Mucosa of descending colon (tissue), 3 donors: Measurements from ENCODE around the gene LRRC58. TPM values are rescaled to one million over a fixed set of nuclear protein-coding genes. Genes with fewer than 3 reads are reported as not detected.

Experiments used
- ATAC-seq: fragments of 200-7000 bp; cut with Tn5 transposase; one replicate; pipeline ENCODE4 v1.9.1; 2020; ENCODE audit warnings: mild to moderate bottlenecking, moderate library complexity
- DNase-seq, 3 donors: peaks; one replicate each; pipeline ENCODE4 v3.0.0-alpha.2; 2020
- H3K36me3 ChIP-seq: fragments of 200-600 bp; one replicate; pipeline ENCODE4 v1.8.0; 2021; ENCODE audit warnings: low read depth, mild to moderate bottlenecking
- H3K4me1 ChIP-seq: fragments of 200-600 bp; one replicate; pipeline ENCODE4 v1.8.0; 2021; ENCODE audit warnings: low read depth, mild to moderate bottlenecking
- H3K4me3 ChIP-seq: fragments of 200-600 bp; one replicate; pipeline ENCODE4 v1.8.0; 2021; ENCODE audit warnings: mild to moderate bottlenecking
- H3K9me3 ChIP-seq: fragments of 200-600 bp; one replicate; pipeline ENCODE4 v1.8.0; 2021; ENCODE audit warnings: mild to moderate bottlenecking
- intact Hi-C, 2 donors: fragments of 100-400 bp; cut with DNase I in 1 of 2; cut with micrococcal nuclease in 1 of 2; formaldehyde crosslinking; loops; one replicate each; pipeline versions ENCODE4 v1.11.0 to v1.11.1; 2022; cut with DNase I, micrococcal nuclease
- total RNA-seq, 3 donors: library from RNA; stranded (reverse); fragmentation: NEBNext Ultra II Directional in 2 of 3; extraction: Animal tissue kit (Norgen Biotek cat#: 25700) in 2 of 3; gene quantifications; one replicate each; pipeline versions ENCODE4 v1.2.1 to v1.2.4, GENCODE V29; 2021 to 2023
- TF ChIP-seq, protein P1 (sequence below): fragments of 200-600 bp; IDR thresholded peaks from one replicate; pipeline ENCODE4 v1.8.0; 2022; ENCODE audit warnings: antibody characterized with exemption, mild to moderate bottlenecking
- donor health status: DM: no; HTN: no; CAD: no; lungs with moderate emphysema.
- donor health status: DM: no; HTN: no; CAD: no.
- donor health status: DM: no; HTN: yes; CAD: no.

Gene LRRC58
- total RNA-seq, 3 donors from 2014 or later: 10.5 to 28.2 (median 13.1) TPM

DNA sequence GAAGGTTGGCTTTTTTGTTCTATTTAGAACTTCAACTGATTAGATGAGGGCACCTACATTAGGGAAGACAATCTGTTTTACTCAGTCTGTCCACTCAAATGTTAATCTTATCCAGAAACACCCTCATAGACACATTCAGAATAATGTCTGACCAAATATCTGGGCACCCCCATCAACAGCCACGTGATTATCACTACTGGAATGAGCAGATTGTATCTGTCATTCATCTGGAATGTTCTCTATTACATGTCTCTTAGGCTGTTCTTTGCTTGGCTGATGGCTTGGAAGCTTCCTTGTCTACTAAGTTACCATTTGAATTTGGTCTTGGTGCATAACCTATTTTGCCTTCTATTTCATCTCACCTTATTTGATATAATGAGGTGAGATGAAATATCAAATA is 15.7 kb upstream of the LRRC58 start:
- Histone ChIP-seq H3K9me3 (no peaks in the 10 kb centered on the region), H3K4me3 (no peak overlapping the region), H3K36me3 (no peaks in the 10 kb centered on the region), H3K4me1 (no peaks in the 10 kb centered on the region)
- ATAC-seq (no peak), DNase-seq (no peak)
- intact Hi-C loops: no loop called here
- TF ChIP-seq, protein P1, sequence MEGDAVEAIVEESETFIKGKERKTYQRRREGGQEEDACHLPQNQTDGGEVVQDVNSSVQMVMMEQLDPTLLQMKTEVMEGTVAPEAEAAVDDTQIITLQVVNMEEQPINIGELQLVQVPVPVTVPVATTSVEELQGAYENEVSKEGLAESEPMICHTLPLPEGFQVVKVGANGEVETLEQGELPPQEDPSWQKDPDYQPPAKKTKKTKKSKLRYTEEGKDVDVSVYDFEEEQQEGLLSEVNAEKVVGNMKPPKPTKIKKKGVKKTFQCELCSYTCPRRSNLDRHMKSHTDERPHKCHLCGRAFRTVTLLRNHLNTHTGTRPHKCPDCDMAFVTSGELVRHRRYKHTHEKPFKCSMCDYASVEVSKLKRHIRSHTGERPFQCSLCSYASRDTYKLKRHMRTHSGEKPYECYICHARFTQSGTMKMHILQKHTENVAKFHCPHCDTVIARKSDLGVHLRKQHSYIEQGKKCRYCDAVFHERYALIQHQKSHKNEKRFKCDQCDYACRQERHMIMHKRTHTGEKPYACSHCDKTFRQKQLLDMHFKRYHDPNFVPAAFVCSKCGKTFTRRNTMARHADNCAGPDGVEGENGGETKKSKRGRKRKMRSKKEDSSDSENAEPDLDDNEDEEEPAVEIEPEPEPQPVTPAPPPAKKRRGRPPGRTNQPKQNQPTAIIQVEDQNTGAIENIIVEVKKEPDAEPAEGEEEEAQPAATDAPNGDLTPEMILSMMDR: no peak

DNA sequence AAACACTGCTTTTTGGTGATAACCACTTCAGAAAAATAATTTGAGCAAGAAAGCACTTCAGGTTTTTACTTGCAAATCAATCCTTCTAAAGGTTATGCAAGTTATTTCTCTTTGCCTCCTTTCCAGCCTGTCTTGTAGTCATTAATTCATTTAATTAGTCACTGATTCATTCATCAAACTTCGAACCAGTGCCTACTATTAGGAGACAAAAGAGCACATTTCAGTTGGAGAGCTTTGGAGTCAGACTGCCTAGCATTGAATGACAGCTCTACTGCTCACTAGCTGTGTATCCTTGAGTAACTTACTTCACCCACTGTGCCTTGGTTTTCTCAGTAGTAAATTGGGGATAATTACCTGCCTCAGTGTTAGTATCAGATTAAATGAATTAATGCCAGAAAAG is 14.9 kb upstream of the LRRC58 start:
- Histone ChIP-seq H3K4me1 (no peaks in the 10 kb centered on the region), H3K9me3 (no peaks in the 10 kb centered on the region), H3K36me3 (no peaks in the 10 kb centered on the region), H3K4me3 (no peak overlapping the region)
- TF ChIP-seq, protein P1: no peak
- no peak for DNase-seq
- no peak for ATAC-seq
- intact Hi-C loops: no loop called here

DNA sequence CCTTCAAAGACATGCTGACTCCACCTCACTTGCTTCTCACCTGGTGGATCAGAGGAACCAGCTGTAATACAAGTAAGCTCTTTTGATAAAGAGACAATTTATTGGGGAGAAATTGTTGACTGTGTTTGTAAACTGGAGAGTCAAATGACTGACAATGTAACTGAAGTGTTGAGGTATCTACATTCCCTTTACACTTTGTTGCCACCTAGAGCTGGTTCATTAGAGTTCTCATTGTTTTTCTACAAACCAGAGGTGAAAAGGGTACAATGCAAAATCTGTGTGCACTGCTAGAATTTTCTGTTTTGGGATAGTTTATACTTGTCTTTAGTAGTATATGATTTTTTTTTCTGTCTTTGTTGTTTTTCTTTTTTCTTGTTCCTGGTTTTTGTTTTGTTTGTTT is 8.7 kb upstream of the LRRC58 start:
- no peak for ATAC-seq
- TF ChIP-seq, protein P1: no peak
- H3K9me3 ChIP-seq: no peaks in the 10 kb centered on the region
- H3K4me3 ChIP-seq: no peak overlapping the region
- intact Hi-C loops: no loop called here
- DNase-seq: no peak
- no peaks in the 10 kb centered on the region for H3K4me1 ChIP-seq
- H3K36me3 ChIP-seq: no peaks in the 10 kb centered on the region

DNA sequence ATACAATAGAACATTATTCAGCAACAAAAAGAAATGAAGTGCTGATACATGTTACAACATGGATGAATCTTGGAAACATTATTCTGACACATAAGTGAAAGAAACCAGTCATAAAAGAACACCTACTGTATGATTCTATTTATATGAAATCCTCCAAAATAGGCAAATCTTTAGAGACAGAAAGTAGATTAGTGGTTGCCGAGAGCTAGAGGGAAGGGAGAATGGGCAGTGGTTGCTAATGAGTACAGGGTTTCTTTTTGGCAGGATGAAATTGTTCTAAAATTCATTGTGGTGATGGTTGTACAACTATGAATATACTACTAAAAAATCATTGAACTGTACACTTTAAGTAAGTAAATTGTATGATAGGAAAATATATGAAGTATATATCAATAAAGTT is 6.3 kb upstream of the LRRC58 start:
- Histone ChIP-seq H3K4me1 (no peaks in the 10 kb centered on the region), H3K36me3 (no peaks in the 10 kb centered on the region), H3K4me3 (no peak overlapping the region), H3K9me3 (no peaks in the 10 kb centered on the region)
- TF ChIP-seq, protein P1: no peak
- no peak for ATAC-seq
- intact Hi-C loops: no loop called here
- DNase-seq: no peak

DNA sequence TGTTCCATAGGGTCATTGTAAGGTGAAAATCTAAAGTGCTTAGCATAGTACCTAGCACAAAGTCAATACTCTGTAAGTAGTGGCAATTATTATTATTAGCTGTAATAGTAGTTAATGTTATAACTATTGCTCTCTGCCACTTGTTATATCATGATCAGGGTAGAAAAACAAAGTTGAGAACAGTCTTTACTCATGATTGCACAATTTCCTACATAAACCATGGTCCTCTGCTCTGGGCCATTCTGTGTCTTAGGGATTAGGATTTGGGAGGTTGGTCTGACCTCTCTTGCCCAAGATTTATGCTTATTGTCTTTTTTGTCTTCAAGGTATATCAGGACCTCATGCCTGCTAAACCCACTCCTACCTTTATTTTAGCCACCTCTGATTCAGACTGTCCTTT is 4.3 kb upstream of the LRRC58 start:
- Histone ChIP-seq H3K4me3 (no peak overlapping the region), H3K36me3 (no peaks in the 10 kb centered on the region), H3K4me1 (peaks cover 8% of the 10 kb centered on the region), H3K9me3 (no peaks in the 10 kb centered on the region)
- TF ChIP-seq, protein P1: no peak
- intact Hi-C loops: no loop called here
- ATAC-seq (no peak), DNase-seq (no peak)

DNA sequence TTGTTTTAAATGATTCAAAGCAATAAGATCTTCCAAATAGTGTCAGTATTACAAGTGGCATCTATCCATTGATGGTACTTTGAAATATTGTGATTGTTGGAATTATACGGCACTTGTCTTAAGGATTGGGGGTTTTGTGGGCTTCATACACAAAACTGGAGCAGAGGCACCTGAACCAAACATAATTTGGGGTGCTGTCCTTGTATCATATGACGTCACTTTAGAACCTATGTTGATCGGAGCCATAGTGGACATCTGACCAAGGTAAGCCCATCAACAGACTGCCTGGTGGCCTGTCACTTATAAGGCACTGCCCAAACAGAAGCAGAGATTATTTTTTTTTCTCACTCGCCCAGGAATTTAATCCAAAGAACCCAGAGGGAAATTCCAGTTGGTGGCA is 2.9 kb upstream of the LRRC58 start:
- intact Hi-C loops: no loop called here

More for the DNA sequence above, 2.9 kb upstream of the LRRC58 start:
- Histone ChIP-seq H3K36me3 (no peaks in the 10 kb centered on the region), H3K4me3 (no peak overlapping the region), H3K4me1 (peaks cover 14% of the 10 kb centered on the region), H3K9me3 (no peaks in the 10 kb centered on the region)
- ATAC-seq: no peak
- TF ChIP-seq, protein P1: no peak
- DNase-seq: no peak
